ENCODE data around the gene CAMK1G.
A peak's percentile ranks its signal among the peaks of the same experiment; 100 is the strongest.

The CAMK1G gene

GRCh38 chr1:209620487-209620884 is 37.0 kb downstream of the CAMK1G start:
- DNase-seq = no peak

DNA sequence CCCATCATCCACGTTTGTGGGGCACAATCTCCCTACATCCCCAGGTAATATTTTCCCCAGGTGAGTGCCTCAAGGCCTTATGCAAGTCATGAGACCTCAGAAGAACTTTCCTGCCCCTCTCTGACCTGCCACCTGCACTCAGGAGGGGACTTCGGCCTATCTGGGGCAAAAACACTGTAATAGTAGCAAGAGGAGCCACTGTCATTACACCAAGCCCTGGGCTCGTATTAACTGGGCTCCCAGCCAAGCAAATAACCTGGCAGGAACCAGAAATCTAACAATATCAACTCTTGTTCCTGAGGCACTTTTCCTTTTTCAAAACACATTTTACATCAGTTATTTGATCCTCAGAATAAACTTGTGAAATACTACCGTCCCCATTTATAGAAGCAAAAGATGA is 37.8 kb downstream of the CAMK1G start:
- no peak for DNase-seq

DNA sequence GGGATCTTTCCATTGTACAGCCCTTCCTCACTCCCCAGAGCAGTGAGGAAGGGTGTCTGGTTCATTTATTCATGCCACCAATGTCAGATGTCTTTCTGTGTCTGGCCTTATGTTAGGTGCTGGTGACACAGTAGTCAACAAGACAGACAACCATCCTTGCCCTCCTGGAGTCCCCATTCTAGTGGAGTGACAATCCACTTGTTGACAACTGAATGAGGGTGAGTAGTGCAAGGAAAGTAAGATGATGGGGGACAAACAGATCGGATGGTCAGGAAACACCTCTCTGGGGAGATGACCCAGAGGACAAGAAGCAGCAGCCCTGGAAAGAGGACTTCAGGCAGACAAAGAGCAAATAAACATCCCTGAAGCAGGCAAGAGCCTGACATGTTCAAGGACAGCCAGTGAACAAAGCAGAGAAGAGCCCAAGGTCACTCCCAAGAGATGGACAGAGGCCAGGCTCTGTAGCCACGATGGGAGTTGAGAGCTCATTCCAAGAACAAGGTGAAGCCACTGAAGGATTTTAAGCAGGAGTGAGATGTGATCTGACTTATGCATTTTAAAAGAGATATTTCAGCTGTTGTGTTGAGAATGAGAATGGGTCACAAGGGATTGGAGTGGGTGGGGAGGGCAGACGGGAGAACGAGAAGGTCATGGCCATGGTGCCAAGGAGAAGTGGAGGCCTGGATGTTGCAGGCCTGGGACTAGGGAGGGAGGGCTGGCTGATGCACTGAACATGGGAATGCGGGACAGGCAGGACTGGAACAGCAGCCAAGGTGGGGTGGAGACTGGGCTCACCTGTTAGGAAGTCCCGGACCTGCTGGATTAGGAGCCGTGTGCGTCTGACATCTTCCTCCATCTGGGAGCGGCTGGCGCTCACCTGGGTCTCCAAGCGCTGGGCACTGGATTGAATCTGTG is 38.5 kb downstream of the CAMK1G start:
- no peak for DNase-seq

GRCh38 chr1:209622841-209623829 is 39.6 kb downstream of the CAMK1G start:
- DNase-seq = no peak

DNA sequence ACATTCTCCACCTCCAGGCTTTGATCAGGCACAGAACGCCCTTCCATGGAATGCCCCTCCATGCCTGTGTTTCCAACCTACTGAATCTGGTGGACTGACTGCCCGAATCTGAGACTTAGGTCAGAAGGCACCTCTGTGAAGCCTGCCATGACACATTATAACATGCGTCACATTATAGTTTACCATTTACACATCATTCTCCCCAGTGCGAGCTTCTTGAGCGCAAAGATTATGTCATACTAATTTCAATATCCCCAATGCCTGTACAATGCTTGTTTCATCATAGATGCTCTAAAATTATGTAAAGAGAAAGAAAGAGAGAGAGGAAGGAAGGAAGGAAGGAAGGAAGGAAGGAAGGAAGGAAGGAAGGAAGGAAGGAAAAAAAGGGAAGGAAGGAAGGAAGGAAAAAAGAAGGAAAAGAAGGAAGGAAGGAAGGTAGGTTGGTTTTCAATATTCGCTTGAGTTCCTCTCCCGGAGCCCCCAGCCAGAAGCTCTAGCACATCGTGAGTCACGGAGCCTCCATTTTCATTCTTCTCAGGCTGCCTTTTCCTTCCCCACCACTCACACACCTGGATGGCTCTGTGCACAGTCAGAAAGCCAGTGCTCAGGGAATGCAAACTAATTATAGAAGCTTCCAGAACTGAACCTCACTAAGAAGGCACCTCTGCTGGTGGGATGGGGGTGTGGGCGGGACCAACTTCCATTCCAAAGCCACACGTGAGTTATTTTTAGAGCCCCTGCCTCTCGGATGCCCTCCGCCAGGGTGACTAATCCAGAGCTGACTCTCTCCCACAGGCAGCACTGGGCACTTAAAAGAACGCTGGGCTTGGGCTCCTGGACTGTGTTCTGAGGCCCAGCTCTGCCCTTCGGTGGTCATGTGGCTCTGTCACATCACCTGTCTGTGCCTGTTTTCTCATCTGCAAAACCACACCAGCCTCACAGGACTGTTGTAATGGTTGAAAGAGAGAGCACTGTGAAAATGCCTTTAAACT is 41.3 kb downstream of the CAMK1G start:
- no peak for DNase-seq

DNA sequence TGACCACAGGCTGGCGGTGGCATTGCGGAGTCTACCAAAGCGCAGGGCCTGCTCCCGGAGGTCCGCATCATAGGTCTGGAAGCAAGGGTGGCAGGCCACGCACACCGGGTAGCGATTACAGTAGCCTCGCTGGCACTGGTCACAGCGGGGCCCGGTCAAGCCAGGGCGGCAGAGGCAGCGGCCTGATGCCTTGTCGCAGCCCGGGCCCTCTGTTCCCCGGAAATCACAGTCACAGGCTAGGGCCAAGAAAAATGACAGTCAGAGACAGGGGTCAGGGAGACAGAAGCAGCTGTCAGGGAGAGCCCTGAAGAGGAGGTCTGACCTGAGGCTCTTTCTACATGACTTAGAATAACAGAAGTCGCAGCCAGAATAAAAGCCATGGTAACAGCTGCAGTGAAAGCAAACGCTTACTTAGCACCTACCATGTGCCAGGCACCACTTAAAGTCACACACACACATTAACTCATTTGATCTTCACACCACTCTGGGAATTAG is 42.3 kb downstream of the CAMK1G start:
- DNase-seq = no peak

GRCh38 chr1:209626346-209627026 is 43.0 kb downstream of the CAMK1G start:
- DNase-seq = no peak

- no peak for DNase-seq
These were observed 43.7 kb downstream of the CAMK1G start for GRCh38 chr1:209627027-209627731.

GRCh38 chr1:209627732-209628196 is 44.2 kb downstream of the CAMK1G start:
- peak; percentile 54 for DNase-seq

- no peak for DNase-seq
These were observed 45.2 kb downstream of the CAMK1G start for GRCh38 chr1:209628618-209629299.

DNA sequence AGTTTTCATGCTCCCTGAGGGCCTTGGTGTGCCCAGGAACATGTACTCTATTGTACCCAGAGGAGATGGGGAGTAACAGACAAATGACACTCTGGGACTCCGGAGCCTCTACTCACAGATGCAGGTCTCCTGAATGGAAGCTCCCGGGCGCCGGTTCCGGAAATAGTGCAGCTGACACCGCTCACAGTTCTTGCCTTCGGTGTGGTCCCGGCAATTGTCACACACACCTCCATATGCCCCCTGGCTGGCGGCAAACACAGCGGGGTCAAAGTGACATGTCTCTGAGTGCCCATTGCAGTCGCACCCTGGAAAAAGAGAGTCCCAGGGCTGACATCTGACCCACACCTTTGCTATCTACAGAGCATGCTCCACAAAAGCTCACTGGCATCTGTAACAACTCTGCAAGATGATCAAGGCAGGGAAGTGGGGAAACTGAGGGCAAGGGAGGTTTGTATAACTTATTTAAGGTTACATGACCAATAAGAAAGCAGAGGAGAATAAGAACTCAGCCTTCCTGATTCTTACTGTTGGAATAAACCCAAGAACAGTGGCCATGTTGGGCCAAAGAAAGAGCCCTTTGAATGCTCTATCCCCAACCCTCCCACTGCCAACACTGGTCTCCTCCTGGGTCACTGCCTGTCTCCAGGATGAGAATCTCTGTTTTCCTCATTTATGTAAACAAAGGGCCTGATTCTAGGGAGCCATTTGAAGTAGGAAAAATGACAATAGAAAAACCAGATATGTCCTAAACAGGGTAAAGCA is 46.3 kb downstream of the CAMK1G start:
- no peak for DNase-seq

DNA sequence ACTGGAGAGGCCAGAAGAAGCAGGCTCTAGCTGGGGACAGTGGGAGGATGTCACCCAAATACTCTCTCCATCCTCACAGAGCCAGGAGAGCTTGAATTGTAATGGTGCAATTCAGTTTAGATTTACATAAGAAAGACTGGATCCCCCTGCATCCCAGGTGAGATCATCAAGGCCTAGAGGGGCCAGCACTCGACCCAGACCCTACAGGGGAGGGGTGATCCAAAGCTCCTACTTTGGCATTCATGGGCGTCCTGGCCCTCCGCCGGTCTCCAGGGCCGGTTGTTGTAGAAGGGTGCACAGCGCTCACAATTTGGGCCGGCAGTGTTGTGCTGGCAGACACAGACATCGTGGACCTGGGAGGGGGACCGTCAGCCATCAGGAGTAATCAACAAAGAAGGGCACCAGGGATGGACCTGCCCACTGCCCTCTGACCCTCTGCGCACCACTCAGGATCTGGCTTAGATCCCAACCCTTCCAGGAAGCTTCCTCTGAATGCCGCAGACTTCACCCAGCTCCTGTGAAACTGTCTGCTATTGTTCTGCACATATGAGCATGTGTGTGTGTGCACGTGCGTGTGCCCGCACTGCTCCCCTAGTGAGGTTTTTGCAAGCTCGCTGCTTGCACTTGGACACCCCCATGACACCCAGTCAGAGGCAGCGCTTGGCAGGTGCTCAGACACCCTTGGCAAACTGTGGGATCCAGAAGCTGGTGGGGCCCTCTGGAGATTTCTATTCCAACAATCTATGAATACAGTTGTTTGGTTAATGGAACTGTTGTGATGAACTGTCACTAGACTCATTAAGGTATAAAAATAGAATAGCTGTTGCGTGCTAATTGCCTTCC is 47.1 kb downstream of the CAMK1G start:
- DNase-seq = no peak

DNA sequence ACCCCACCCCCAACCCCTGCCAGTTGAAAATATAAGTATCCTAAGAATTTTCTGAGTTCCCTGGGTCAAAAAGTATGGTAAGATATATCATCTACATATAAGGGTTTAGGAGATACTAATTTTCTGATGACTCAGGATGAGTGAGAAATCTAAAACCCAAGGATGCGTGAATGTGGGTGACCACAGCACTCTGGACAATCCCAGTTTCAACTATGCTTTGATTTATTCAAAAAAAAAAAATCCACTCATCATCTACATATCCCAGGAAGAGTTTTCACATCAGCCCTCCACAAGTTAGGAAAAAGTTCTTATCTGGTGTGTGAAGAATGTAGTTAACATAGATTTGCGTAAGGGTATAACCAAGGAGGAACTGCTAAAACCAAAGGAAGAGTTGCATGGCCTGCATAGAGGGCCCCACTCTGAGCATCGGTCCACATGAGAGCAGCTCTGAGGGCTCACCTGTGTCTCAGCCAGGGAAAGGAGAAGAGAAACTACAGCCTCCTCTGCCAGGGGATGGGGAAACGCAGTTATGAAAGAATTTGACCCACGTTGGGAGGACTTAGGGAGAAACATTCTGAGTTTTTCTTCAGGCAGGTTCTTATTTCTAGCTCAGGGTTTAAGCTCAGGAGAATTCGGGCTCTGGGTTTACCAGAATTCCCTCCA is 50.0 kb downstream of the CAMK1G start:
- DNase-seq = no peak

DNA sequence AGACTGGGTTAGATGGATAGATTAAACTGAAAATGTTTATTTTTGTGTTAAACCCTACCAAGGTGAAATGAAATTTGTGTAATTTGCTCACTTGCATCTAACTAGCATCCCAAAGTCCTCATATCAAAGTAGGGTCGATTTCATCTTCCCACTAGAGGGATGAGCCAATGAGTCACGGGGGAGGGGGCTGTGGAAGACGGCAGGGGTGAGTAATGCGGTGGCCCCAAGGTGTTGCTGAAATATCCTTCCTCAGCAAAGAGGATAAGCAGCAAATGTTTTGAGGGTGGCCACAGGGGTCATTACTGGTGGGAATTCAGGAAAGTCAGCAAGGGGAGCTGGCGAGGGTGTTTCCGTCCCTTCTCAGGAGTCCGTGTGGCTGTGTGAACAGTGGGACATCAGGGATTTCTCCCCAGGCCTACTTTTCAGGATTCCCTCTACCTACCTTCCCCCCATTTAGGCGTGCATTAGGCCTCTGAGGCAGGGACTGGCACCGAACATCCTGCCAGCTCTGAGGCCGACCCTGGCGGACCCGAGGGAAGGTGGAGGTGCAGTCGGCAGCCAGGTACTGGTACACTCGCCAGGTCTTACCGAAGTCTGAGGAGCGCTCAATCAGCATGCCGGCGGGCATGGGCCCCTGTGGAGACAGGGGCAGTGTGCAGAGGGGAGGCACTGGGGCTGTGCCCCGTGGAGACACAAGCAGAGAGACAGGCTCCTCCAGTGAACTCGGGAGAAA is 50.7 kb downstream of the CAMK1G start:
- DNase-seq = no peak

- DNase-seq = no peak
These were observed 52.3 kb downstream of the CAMK1G start for GRCh38 chr1:209635850-209636249.

- DNase-seq = no peak
These were observed 58.3 kb downstream of the CAMK1G start for GRCh38 chr1:209641832-209642172.

DNA sequence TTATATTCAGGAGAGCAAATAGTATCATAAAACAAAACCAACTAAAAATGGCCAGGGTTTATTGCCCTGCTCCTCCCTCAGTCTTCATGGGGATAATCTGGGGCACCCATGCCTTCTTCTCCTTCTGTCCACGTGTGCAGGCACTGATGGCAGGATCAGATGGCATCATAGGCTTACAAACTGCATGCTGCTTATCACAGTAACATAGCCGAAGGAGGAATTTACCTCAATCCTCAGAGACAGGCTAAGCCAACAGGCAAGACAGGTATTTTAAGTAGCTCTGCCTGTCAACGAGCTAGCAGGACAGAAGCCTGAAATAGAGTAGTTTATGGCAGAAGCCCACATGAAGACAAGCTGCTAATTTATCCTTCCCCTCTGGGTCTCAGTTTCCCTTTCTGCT is 59.3 kb downstream of the CAMK1G start:
- no peak for DNase-seq
